SU-DHL-6 (cell line): Measurements from ENCODE around the gene SLC7A9.

Experiments used
- H2AFZ ChIP-seq: fragments of 200-600 bp; sonication (generic); 2 replicates; pipeline ENCODE4 v1.6.1; 2014; ENCODE audit warnings: low read depth, mild to moderate bottlenecking, moderate library complexity, mixed read lengths, antibody characterized with exemption, low read length; ENCODE audit not compliant: severe bottlenecking
- H3F3A ChIP-seq: fragments of 200-600 bp; shearing (Covaris generic); 2 replicates; pipeline ENCODE4 v1.6.0; 2016; ENCODE audit warnings: antibody characterized with exemption, mild to moderate bottlenecking; ENCODE audit not compliant: insufficient read depth
- H3K27ac ChIP-seq: fragments of 200-600 bp; sonication (generic); 2 replicates; pipeline ENCODE4 v1.5.1; 2016; ENCODE audit warnings: low read depth, mild to moderate bottlenecking, low read length, moderate library complexity, mixed read lengths
- H3K27me3 ChIP-seq: fragments of 200-600 bp; sonication (generic), shearing (Covaris generic); 2 replicates; pipeline ENCODE4 v1.6.0; 2014; ENCODE audit warnings: mild to moderate bottlenecking, low read length
- H3K36me3 ChIP-seq: fragments of 200-600 bp; sonication (generic); 2 replicates; pipeline ENCODE4 v1.6.1; 2014; ENCODE audit warnings: mild to moderate bottlenecking, low read length, mixed read lengths
- H3K4me2 ChIP-seq: fragments of 300-600, 200-600 bp; shearing (Covaris generic), sonication (generic); 2 replicates; pipeline ENCODE4 v1.6.0; 2014; ENCODE audit warnings: low read length, low read depth, mild to moderate bottlenecking; ENCODE audit not compliant: poor library complexity, severe bottlenecking
- H3K4me3 ChIP-seq: fragments of 200-600 bp; sonication (generic); 2 replicates; pipeline ENCODE4 v1.5.1; 2014; ENCODE audit warnings: antibody characterized with exemption, low read length, mild to moderate bottlenecking, mixed read lengths; ENCODE audit not compliant: insufficient read depth, poor library complexity, severe bottlenecking
- H3K79me2 ChIP-seq: fragments of 200-600 bp; sonication (generic); 2 replicates; pipeline ENCODE4 v1.6.1; 2014; ENCODE audit warnings: mild to moderate bottlenecking, low read length, moderate library complexity; ENCODE audit not compliant: insufficient read depth
- H3K9ac ChIP-seq: fragments of 200-600 bp; sonication (generic); 2 replicates; pipeline ENCODE4 v1.7.0; 2014; ENCODE audit warnings: mild to moderate bottlenecking, low read length
- H3K9me2 ChIP-seq: fragments of 200-600 bp; sonication (generic); replicated peaks from 2 replicates; pipeline ENCODE4 v1.6.1; 2014; ENCODE audit warnings: low read length; ENCODE audit not compliant: insufficient read depth
- H3K9me3 ChIP-seq: fragments of 200-600 bp; sonication (generic); 2 replicates; pipeline ENCODE4 v1.6.1; 2014; ENCODE audit warnings: low read length, mixed read lengths; ENCODE audit not compliant: insufficient read depth
- H4K20me1 ChIP-seq: fragments of 200-600 bp; sonication (generic); 2 replicates; pipeline ENCODE4 v1.6.1; 2014; ENCODE audit warnings: low read depth, mild to moderate bottlenecking, antibody characterized with exemption, low read length, moderate library complexity, mixed read lengths
- EZH2phosphoT487 ChIP-seq: fragments of 200-600 bp; sonication (generic), shearing (Covaris generic); conservative IDR thresholded peaks from 2 replicates; pipeline ENCODE4 v1.6.1; 2018; ENCODE audit warnings: mild to moderate bottlenecking, antibody characterized with exemption, low read length, moderate library complexity, mixed read lengths
- TF ChIP-seq, protein P1 (sequence below): fragments of 200-600 bp; sonication (generic); IDR thresholded peaks from one replicate; pipeline ENCODE4 v1.5.1; 2017; ENCODE audit warnings: antibody characterized with exemption, mild to moderate bottlenecking, low read length, moderate library complexity; ENCODE audit not compliant: insufficient read depth, poor library complexity, severe bottlenecking

Gene SLC7A9

DNA sequence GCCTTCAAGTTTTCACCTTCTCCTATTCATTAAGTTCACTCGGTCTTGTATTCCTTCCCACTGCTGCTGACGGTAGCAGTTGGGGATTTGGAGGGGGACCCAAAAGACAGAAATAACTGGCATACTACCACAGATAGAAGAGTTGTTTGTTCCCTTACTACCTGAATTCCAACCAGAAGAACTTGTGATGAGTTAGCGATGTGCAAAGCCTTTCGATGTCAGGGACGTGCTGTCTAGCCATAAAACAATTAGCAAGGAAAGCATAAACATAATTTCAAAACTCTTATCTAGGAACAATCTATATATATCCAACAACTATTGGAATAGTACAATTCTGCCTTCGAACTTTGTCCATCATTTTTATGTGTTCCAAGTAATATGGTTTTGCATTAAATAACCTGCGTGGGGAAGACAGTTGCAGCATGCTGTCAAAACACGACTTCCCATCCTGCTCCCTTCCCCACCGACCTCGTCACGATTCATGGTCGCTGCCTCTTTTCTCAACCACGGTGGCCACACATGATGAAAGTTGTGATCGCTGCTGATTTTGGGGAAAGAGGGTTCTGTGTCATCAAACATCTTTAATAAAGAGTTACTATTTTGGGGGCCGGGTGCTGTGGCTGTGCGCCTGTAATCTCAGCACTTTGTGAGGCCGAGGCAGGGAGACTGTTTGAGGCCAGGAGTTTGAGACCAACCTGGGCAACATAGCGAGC lies 3.8 kb upstream of the SLC7A9 start:
- Histone ChIP-seq H3K9me3 (no peaks in the 10 kb centered on the region), H3K79me2 (no peaks in the 10 kb centered on the region), H3K4me2 (no peak overlapping the region), H3K9ac (no peak overlapping the region), H3K9me2 (no peaks in the 10 kb centered on the region), H3K4me3 (no peak overlapping the region), H3K27me3 (no peaks in the 10 kb centered on the region), H3K36me3 (no peaks in the 10 kb centered on the region), H4K20me1 (no peaks in the 10 kb centered on the region), H3K27ac (no peak overlapping the region), H2AFZ (no peak overlapping the region), H3F3A (no peaks in the 10 kb centered on the region)
- TF ChIP-seq, protein P1, sequence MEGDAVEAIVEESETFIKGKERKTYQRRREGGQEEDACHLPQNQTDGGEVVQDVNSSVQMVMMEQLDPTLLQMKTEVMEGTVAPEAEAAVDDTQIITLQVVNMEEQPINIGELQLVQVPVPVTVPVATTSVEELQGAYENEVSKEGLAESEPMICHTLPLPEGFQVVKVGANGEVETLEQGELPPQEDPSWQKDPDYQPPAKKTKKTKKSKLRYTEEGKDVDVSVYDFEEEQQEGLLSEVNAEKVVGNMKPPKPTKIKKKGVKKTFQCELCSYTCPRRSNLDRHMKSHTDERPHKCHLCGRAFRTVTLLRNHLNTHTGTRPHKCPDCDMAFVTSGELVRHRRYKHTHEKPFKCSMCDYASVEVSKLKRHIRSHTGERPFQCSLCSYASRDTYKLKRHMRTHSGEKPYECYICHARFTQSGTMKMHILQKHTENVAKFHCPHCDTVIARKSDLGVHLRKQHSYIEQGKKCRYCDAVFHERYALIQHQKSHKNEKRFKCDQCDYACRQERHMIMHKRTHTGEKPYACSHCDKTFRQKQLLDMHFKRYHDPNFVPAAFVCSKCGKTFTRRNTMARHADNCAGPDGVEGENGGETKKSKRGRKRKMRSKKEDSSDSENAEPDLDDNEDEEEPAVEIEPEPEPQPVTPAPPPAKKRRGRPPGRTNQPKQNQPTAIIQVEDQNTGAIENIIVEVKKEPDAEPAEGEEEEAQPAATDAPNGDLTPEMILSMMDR, result no peak
- no peak for TF ChIP-seq EZH2phosphoT487

GRCh38 chr19:32872391-32872790 lies 2.8 kb upstream of the SLC7A9 start:
- no peaks in the 10 kb centered on the region for H4K20me1 ChIP-seq
- no peaks in the 10 kb centered on the region for H3K79me2 ChIP-seq
- no peak overlapping the region for H2AFZ ChIP-seq
- H3K27ac ChIP-seq, result no peak overlapping the region
- H3K4me2 ChIP-seq, result no peak overlapping the region
- H3F3A ChIP-seq, result no peaks in the 10 kb centered on the region
- H3K36me3 ChIP-seq, result no peaks in the 10 kb centered on the region
- no peaks in the 10 kb centered on the region for H3K9me2 ChIP-seq
- H3K27me3 ChIP-seq, result no peaks in the 10 kb centered on the region
- no peaks in the 10 kb centered on the region for H3K9me3 ChIP-seq
- TF ChIP-seq, protein P1, result no peak
- no peak for TF ChIP-seq EZH2phosphoT487
- no peak overlapping the region for H3K9ac ChIP-seq
- no peak overlapping the region for H3K4me3 ChIP-seq

DNA sequence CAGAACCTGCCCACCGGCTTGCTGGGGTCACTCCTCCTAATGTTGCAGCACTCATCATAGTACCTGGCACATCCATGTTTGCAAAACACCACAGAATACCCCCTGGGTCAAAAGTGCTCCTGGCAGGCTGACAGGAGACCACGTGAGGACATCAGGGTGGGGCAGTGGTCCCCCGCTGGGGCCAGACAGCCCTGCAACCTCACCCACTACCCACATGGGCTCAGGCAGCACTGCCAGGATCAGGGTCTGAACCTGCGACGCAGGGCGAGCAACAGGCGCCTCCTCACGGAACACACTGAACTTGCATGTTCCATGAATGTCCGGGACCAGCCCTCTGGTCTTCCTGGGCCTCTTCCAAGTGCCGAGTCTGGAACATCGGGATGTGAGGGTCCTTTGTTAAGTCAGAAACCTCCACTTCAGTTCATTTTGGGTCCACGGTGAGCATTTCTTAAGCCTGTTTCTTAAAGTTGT lies 1.4 kb upstream of the SLC7A9 start:
- no peaks in the 10 kb centered on the region for H3F3A ChIP-seq
- TF ChIP-seq, protein P1, result no peak
- TF ChIP-seq EZH2phosphoT487, result no peak

More for the DNA sequence above, 1.4 kb upstream of the SLC7A9 start:
- H3K27me3 ChIP-seq, result no peaks in the 10 kb centered on the region
- no peaks in the 10 kb centered on the region for H4K20me1 ChIP-seq
- no peak overlapping the region for H3K9ac ChIP-seq
- no peaks in the 10 kb centered on the region for H3K79me2 ChIP-seq
- no peak overlapping the region for H3K4me2 ChIP-seq
- H3K9me2 ChIP-seq, result no peaks in the 10 kb centered on the region
- H2AFZ ChIP-seq, result no peak overlapping the region
- H3K4me3 ChIP-seq, result no peak overlapping the region
- no peaks in the 10 kb centered on the region for H3K36me3 ChIP-seq
- H3K27ac ChIP-seq, result no peak overlapping the region
- no peaks in the 10 kb centered on the region for H3K9me3 ChIP-seq
